ENCODE results near the gene ARIH1.

GRCh38 chr15:72554471-72555425, 80.6 kb downstream of the ARIH1 start:
- TF ChIP-seq POLR2A (IDR thresholded peaks at IDR 0.05), result no peak
- no peak for TF ChIP-seq CTCF (IDR thresholded peaks at IDR 0.05)

Data from uterus (tissue), 2 donors.